Kidney tubule cell (primary cell): ENCODE results near the gene SULT2B1.
"Not testable (repeated sequence)": the region's sequence is repeated elsewhere in the genome, so short reads cannot be mapped to it uniquely, and the experiment has no call there.

ENCODE experiments used
- DNase-seq: peaks from one replicate; pipeline ENCODE4 v3.0.0-alpha.2; 2018; ENCODE audit warnings: low spot score

The SULT2B1 gene

DNA sequence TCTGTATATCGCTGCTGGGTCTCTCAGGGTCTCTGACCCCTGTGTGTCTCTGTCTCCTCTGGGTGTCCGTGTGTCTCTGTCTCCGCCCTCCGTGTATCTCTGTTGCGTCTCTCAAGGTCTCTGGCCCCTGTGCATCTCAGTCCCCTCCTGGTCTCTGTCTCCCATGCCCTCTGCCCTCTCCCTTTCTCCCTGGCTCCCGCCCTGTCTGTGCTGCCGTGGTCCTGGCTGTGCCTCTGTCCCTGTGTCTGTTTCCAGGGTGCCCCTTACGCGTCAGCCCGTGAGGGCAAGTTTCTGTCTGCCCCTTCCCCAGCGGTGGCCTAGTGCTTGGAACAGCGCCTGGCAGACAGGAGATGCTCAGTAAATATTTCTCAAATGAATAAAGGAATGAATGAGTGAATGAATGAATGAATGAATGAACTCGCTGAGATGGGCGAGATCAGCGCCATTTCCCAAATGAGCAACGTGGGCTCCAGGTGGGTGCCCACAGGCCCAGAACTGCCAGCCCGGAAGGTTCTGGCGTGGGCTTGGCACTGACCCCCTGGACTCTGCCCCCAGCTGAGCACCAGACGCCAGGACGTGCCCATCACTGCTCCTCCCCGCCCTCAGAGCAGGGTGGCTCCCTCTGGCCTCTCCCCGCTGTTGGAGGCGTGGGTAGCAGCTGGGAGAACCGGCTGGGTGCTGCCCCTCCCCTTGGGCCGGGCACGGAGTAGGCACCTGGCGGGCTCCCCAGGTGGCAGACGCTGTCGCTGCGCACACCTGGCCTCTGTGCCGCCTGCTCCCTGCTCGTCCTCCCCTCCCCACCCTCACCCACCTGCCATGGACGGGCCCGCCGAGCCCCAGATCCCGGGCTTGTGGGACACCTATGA, at the start of gene SULT2B1:
Gene SULT2B1 (plus strand): TSS at position 736 of the 866 bp plus-strand sequence. CDS start 81 bp downstream, at position 817.
- DNase-seq: no peak

- no peak for DNase-seq
Measured at GRCh38 chr19:48502350-48503018, 49.5 kb upstream of the SULT2B1 start.

DNA sequence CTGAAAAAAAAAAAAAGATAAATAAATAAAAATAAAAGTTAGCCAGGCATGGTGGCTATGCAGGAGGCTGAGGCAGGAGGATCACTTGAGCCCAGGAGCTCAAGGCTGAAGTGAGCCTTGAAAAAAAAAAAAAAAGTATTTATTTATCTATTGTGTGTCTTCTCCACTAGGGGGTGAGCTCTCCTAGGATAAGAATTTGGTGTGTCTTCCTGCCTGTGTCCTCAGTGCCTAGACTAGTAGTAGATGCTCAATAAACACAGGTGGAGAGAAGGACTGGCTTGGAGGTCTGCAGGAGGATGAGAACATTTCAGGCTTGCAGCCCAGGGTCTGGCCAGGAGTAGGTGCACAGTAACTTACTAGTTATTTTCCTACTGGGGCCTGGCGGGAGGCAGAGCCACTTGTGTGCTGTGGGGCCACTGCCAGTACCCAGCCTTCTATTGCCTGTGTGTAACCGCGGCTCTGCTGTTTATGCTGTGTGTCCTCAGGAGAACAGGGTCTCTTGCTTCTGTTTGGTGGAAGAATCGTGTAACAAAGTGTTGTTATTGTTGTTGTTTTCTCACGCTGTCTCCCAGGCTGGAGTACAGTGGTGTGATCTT, 45.7 kb upstream of the SULT2B1 start:
- peak; percentile 72 for DNase-seq

GRCh38 chr19:48507911-48508439, 44.0 kb upstream of the SULT2B1 start:
- DNase-seq: no peak

GRCh38 chr19:48508729-48509411, 43.1 kb upstream of the SULT2B1 start:
- DNase-seq: no peak

GRCh38 chr19:48509467-48510194, 42.3 kb upstream of the SULT2B1 start:
- DNase-seq: no peak

GRCh38 chr19:48510421-48511268, 41.3 kb upstream of the SULT2B1 start:
- peak; percentile 39 for DNase-seq

DNA sequence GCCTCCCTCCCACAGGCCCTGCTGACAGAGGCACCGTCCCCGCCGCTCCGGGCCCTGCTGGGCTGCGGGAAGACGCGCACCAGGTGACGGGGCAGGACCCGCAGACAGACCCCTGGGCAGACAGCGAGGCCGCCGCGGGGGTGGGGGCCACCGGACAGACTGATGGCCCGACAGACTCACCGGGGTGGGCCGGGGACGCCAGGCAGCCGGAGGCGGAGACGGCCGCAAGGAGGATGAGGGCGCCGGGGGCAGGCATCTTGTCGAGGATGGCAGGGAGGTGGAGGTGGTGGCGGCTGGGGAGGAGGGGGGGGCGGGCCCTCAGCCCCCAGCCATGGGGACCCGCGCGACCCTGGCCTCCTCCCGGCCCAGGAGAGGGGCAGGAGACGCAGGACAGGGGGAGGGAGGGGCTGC, 40.6 kb upstream of the SULT2B1 start:
- DNase-seq: no peak

GRCh38 chr19:48511800-48512503, 40.0 kb upstream of the SULT2B1 start, which contains the start of gene LMTK3:
Gene LMTK3, minus strand, starts transcription at chr19:48511835. Its CDS starts 259 bp downstream, at chr19:48511576.
- no peak for DNase-seq

- DNase-seq: no peak
Measured at GRCh38 chr19:48512504-48513288, 39.3 kb upstream of the SULT2B1 start.

DNA sequence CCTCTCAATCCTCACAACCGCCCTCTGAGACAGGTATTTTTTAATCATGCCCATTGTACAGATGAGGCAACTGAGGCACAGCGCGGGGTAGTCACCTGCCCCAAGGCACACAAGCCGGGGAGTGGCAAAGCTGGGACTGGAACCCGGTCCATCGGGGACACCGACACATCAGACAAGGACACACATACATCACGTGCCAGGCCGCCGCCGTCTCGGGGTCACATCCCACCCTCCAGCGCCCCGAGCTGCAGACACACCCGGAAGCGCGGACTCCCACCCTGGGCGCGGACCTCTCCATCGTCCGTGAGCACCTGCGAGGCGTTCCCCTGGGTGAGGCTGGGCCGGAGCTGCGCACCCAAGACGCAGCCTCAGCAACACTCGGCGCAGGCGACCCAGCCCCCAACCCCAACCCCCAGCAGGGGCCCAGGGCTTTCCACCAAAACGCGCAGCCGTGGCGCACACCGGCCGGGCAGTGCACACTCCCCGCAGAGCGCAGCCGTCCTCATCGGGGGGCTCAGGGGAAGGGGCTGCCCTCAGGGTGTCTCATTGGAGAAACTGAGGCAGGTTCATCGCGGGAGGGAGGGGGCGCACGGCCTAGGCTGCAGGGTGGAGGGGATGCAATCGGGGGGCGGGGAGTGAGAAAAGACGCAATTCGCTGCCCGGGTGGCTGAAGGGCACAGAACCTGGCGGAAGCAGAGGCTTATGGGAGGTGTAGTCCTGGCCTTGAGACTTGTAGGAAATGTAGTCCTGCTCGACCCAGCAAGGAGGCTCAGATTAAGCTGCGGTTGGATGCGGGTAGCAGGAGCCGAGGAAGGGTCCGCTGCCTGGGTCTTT, 38.5 kb upstream of the SULT2B1 start:
- DNase-seq: peak; percentile 67

- DNase-seq: no peak
Measured at GRCh38 chr19:48514123-48514458, 37.9 kb upstream of the SULT2B1 start.

GRCh38 chr19:48516536-48516935, 35.4 kb upstream of the SULT2B1 start:
- DNase-seq: no peak

DNA sequence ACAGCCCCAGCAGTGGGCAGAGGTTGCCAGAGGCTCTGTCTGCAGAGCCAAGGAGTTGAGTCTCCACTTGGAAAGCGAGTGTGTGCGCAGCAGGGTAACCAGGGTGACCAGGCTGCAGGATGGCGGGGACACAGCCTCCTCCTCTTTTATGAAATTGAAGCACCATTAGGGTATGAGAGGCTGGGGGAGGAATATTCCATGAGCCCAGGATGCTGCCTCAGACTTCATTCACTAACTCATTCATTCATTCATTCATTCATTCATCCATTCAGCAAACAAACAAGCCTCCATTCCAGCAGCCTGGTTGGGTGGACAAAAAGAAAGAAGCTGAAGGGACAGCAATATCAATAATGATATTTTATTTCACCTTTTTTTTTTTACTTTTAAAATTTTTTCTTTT, 33.8 kb upstream of the SULT2B1 start:
- no peak for DNase-seq

DNA sequence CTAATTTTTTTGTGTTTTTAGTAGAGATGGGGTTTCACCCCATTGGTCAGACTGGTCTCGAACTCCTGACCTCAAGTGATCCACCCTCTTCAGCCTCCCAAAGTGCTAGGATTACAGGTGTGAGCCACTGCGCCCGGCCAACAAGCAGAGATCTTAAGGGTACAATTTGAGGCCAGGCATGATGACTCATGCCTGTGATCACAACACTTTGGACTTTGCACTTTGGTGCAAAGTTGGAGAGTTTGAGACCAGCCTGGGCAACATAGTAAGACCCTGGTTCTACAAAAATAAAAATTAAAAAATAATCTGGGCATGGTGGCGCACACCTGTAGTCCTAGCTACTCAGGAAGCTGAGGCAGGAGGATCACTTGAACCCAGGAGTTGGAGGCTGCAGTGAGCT, 32.5 kb upstream of the SULT2B1 start:
- DNase-seq: not testable (repeated sequence)

GRCh38 chr19:48520134-48520533, 31.8 kb upstream of the SULT2B1 start:
- DNase-seq: no peak

- DNase-seq: no peak
Measured at GRCh38 chr19:48524221-48524620, 27.8 kb upstream of the SULT2B1 start.

DNA sequence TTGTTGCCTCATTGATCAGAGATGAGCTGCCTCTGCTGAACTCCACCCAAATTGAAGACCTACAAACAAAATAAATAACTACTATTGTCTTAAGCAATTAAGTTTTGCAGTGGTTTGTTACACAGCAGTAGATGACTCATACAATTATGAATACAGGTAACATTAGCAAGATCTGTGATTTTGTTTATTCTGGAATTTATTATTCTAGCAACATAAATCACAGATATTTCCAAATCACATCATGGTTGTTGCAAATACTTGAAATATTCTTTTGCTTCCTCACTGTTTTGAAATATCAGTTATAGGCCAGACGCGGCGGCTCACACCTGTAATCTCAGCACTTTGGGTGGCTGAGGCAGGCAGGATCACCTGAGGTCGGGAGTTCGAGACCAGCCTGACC, 27.2 kb upstream of the SULT2B1 start:
- DNase-seq: no peak
